OCI-LY7 (cell line): ENCODE measurements around the gene RAB31. TPM values are rescaled to one million over a fixed set of nuclear protein-coding genes. Genes with fewer than 3 reads are reported as not detected.

Source experiments
- BruUV-seq: library from RNA; stranded (reverse); fragments of 400-500 nt; replicated peaks from 2 replicates; lab custom pipeline; 2021; lab: Mats Ljungman, UMichigan
- CTCF ChIA-PET: fragments of 300-600 bp; sonication (Branson Sonifier 250); formaldehyde crosslinking; loops from one replicate; lab custom pipeline; 2022; ENCODE audit warnings: antibody characterized with exemption; ENCODE audit not compliant: unreplicated experiment; lab: Charles Lee
- POLR2A ChIA-PET: fragments of 300-600 bp; sonication (Branson Sonifier 250); formaldehyde crosslinking; loops from one replicate; lab custom pipeline; 2022; ENCODE audit warnings: antibody characterized with exemption; lab: Charles Lee
- DNase-seq: peaks from one replicate; pipeline ENCODE4 v3.0.0-alpha.2; 2015; ENCODE audit warnings: low spot score
- H2AFZ ChIP-seq: fragments of 200-600 bp; sonication (generic), shearing (Covaris generic); 2 replicates; pipeline ENCODE4 v1.6.1; 2014; ENCODE audit warnings: mild to moderate bottlenecking, antibody characterized with exemption, low read length, moderate library complexity
- H3K27ac ChIP-seq: fragments of 200-600 bp; sonication (generic); 2 replicates; pipeline ENCODE4 v1.5.1; 2014; ENCODE audit warnings: mixed run types, low read depth, mild to moderate bottlenecking, moderate library complexity, low read length, inconsistent platforms; ENCODE audit not compliant: poor library complexity, severe bottlenecking
- H3K36me3 ChIP-seq: fragments of 200-600 bp; sonication (generic); 2 replicates; pipeline ENCODE4 v1.6.1; 2014; ENCODE audit warnings: mild to moderate bottlenecking, antibody characterized with exemption, low read length, moderate library complexity, mixed read lengths; ENCODE audit not compliant: insufficient read depth
- H3K4me1 ChIP-seq: fragments of 200-600 bp; sonication (generic); 2 replicates; pipeline ENCODE4 v1.5.1; 2014; ENCODE audit warnings: mild to moderate bottlenecking, low read length; ENCODE audit not compliant: insufficient read depth, poor library complexity, severe bottlenecking
- H3K4me2 ChIP-seq: fragments of 200-600 bp; sonication (generic); 2 replicates; pipeline ENCODE4 v1.6.1; 2014; ENCODE audit warnings: mild to moderate bottlenecking, low read length
- H3K4me3 ChIP-seq: fragments of 200-600 bp; sonication (generic); 2 replicates; pipeline ENCODE4 v1.5.1; 2014; ENCODE audit warnings: mild to moderate bottlenecking, low read depth, low read length; ENCODE audit not compliant: poor library complexity, severe bottlenecking
- H3K79me2 ChIP-seq: fragments of 200-600 bp; sonication (generic); 2 replicates; pipeline ENCODE4 v1.6.1; 2016; ENCODE audit warnings: low read depth, mild to moderate bottlenecking, low read length, moderate library complexity, mixed read lengths; ENCODE audit not compliant: insufficient read depth
- H3K9me2 ChIP-seq: fragments of 200-600 bp; sonication (generic); 2 replicates; pipeline ENCODE4 v1.6.1; 2016; ENCODE audit warnings: mild to moderate bottlenecking, low read length, mixed read lengths; ENCODE audit not compliant: insufficient read depth
- H3K9me3 ChIP-seq: fragments of 200-600 bp; sonication (generic); 2 replicates; pipeline ENCODE4 v1.6.1; 2014; ENCODE audit warnings: mild to moderate bottlenecking, mixed run types, low read length, mixed read lengths
- H4K20me1 ChIP-seq: fragments of 200-600 bp; sonication (generic); 2 replicates; pipeline ENCODE4 v1.6.1; 2014; ENCODE audit warnings: mild to moderate bottlenecking, antibody characterized with exemption, low read length, moderate library complexity, mixed read lengths; ENCODE audit not compliant: insufficient read depth
- CTCF ChIP-seq: fragments of 200-600 bp; sonication (generic); conservative IDR thresholded peaks from 2 replicates; pipeline ENCODE4 v1.5.1; 2014; ENCODE audit warnings: mild to moderate bottlenecking, antibody characterized with exemption, low read length, moderate library complexity, mixed read lengths
- EZH2phosphoT487 ChIP-seq: fragments of 200-600 bp; sonication (generic); IDR thresholded peaks from 2 replicates; pipeline ENCODE4 v1.6.1; 2018; ENCODE audit warnings: low read depth, borderline replicate concordance, mild to moderate bottlenecking, mixed run types, antibody characterized with exemption, low read length, moderate library complexity, mixed read lengths
- intact Hi-C: fragments of 100-400 bp; cut with micrococcal nuclease; formaldehyde crosslinking; loops from one replicate; pipeline ENCODE4 v1.10.0; 2022; ENCODE audit not compliant: unreplicated experiment
- total RNA-seq, 2 experiments: library from RNA; depleted of rRNA in 1 of 2; stranded (reverse); fragments of >200 nt in 1 of 2; shearing (Covaris generic) in 1 of 2; gene quantifications; 2 replicates each; pipeline ENCODE4 v1.2.3, GENCODE V29; 2014 to 2022

RAB31 gene
- total RNA-seq, 2 experiments from 2014 or later: not detected

GRCh38 chr18:9704233-9705118, 3.6 kb upstream of the RAB31 start:
- no TSS peak for BruUV-seq
- DNase-seq: no peak
- H4K20me1 ChIP-seq: no peaks in the 10 kb centered on the region
- no peaks in the 10 kb centered on the region for H3K36me3 ChIP-seq
- CTCF ChIA-PET: no interaction called here
- H3K4me1 ChIP-seq: peaks cover 3% of the 10 kb centered on the region
- H2AFZ ChIP-seq: no peak overlapping the region
- H3K79me2 ChIP-seq: no peaks in the 10 kb centered on the region
- H3K4me2 ChIP-seq: no peak overlapping the region
- H3K9me3 ChIP-seq: no peaks in the 10 kb centered on the region
- POLR2A ChIA-PET: no interaction called here
- no peak overlapping the region for H3K27ac ChIP-seq
- H3K4me3 ChIP-seq: no peak overlapping the region
- intact Hi-C loops: no loop called here
- no peaks in the 10 kb centered on the region for H3K9me2 ChIP-seq
- TF ChIP-seq CTCF (no peak), EZH2phosphoT487 (no peak)

GRCh38 chr18:9705183-9705829, 2.8 kb upstream of the RAB31 start:
- no peak overlapping the region for H2AFZ ChIP-seq

More at GRCh38 chr18:9705183-9705829, 2.8 kb upstream of the RAB31 start:
- H3K36me3 ChIP-seq: no peaks in the 10 kb centered on the region
- ChIA-PET POLR2A (no interaction called here), CTCF (no interaction called here)
- DNase-seq: no peak
- H3K9me2 ChIP-seq: no peaks in the 10 kb centered on the region
- no TSS peak for BruUV-seq
- H3K4me1 ChIP-seq: peaks cover 3% of the 10 kb centered on the region
- intact Hi-C loops: no loop called here
- H3K79me2 ChIP-seq: no peaks in the 10 kb centered on the region
- no peak overlapping the region for H3K27ac ChIP-seq
- H4K20me1 ChIP-seq: no peaks in the 10 kb centered on the region
- no peak for TF ChIP-seq CTCF
- no peak for TF ChIP-seq EZH2phosphoT487
- no peak overlapping the region for H3K4me2 ChIP-seq
- H3K4me3 ChIP-seq: no peak overlapping the region
- no peaks in the 10 kb centered on the region for H3K9me3 ChIP-seq
